GM19395 (cell line): ENCODE data around the gene AGRN.
"Not testable (repeated sequence)": the region's sequence is repeated elsewhere in the genome, so short reads cannot be mapped to it uniquely, and the experiment has no call there.

ENCODE experiments used
- ATAC-seq: cut with Tn5 transposase; IDR thresholded peaks from one replicate; pipeline ENCODE4 v1.9.1; 2021; ENCODE audit warnings: mild to moderate bottlenecking, moderate library complexity; ENCODE audit not compliant: unreplicated experiment

The AGRN gene

GRCh38 chr1:1049318-1050165 lies 29.6 kb downstream of the AGRN start:
- ATAC-seq: no peak

GRCh38 chr1:1050577-1051052 lies 30.7 kb downstream of the AGRN start:
- no peak for ATAC-seq

- no peak for ATAC-seq
Observed at GRCh38 chr1:1051127-1051810, 31.3 kb downstream of the AGRN start.

GRCh38 chr1:1052003-1052840 lies 32.3 kb downstream of the AGRN start:
- no peak for ATAC-seq

GRCh38 chr1:1053022-1053421 lies 33.1 kb downstream of the AGRN start:
- no peak for ATAC-seq

- no peak for ATAC-seq
Observed at GRCh38 chr1:1053682-1054081, 33.8 kb downstream of the AGRN start.

GRCh38 chr1:1054099-1054700 lies 34.3 kb downstream of the AGRN start:
- ATAC-seq: no peak

- no peak for ATAC-seq
Observed at GRCh38 chr1:1054971-1055370, 35.1 kb downstream of the AGRN start.

- no peak for ATAC-seq
Observed at GRCh38 chr1:1055841-1056736, 36.2 kb downstream of the AGRN start.

- ATAC-seq: not testable (repeated sequence)
Observed at GRCh38 chr1:1057769-1058087, 37.8 kb downstream of the AGRN start.

- ATAC-seq: no peak
Observed at GRCh38 chr1:1058088-1058905, 38.4 kb downstream of the AGRN start.

- peak; percentile 29 for ATAC-seq
Observed at GRCh38 chr1:1058921-1059493, 39.1 kb downstream of the AGRN start.

- ATAC-seq: peak; percentile 66
Observed at GRCh38 chr1:1059494-1060280, 39.8 kb downstream of the AGRN start.

GRCh38 chr1:1060281-1061000 lies 40.5 kb downstream of the AGRN start:
- ATAC-seq: no peak

GRCh38 chr1:1061682-1062345 lies 41.9 kb downstream of the AGRN start:
- ATAC-seq: no peak

GRCh38 chr1:1062348-1063163 lies 42.6 kb downstream of the AGRN start:
- ATAC-seq: no peak
